ENCODE results near the gene HRK. TPM values are rescaled to one million over a fixed set of nuclear protein-coding genes. Genes with fewer than 3 reads are reported as not detected.

HRK gene
- total RNA-seq, 1 experiment from 2014 or later: 0.33 TPM

DNA sequence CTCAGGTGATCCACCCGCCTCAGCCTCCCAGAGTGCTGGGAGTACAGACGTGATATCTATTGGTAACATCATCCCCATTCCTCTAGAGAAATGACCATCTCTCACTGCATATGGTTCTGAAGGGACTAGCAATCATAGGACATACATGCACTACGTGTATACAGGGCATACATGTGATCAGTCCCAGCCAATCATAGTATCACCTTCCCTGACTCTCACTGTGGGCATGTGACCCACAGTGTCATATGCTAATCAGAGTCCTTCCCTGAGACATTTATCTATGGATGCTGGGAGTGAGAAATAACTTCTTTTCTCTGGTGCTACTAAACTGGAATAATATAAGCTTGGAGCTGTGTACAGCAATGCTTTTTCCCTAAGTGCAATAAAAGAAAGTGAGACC is 17.4 kb upstream of the HRK start:
- Histone ChIP-seq H3K4me1 (ENCODE audit: insufficient read depth, low read length) (no peaks in the 10 kb centered on the region), H3K9ac (ENCODE audit: low read length) (no peak overlapping the region), H3F3A (ENCODE audit: low read length, unreplicated experiment) (no peaks in the 10 kb centered on the region), H3K4me3 (ENCODE audit: low read length) (no peak overlapping the region), H3K9me2 (replicated peaks; ENCODE audit: low read length) (no peaks in the 10 kb centered on the region), H3K9me3 (ENCODE audit: low read length) (no peaks in the 10 kb centered on the region), H2AFZ (ENCODE audit: low read length) (no peak overlapping the region), H3K36me3 (ENCODE audit: low read depth, low read length) (no peaks in the 10 kb centered on the region), H3K4me2 (ENCODE audit: low read length) (no peak overlapping the region), H4K20me1 (ENCODE audit: low read length) (no peaks in the 10 kb centered on the region), H3K27ac (ENCODE audit: low read length) (no peak overlapping the region), H3K79me2 (ENCODE audit: low read length) (no peaks in the 10 kb centered on the region), H3K27me3 (ENCODE audit: low read length) (no peaks in the 10 kb centered on the region)
- BruUV-seq (replicated peaks): no TSS peak
- intact Hi-C loops (cut with micrococcal nuclease): no loop called here
- CTCF ChIA-PET: interaction anchor here (1.0 kb wide), 1 partner anchor 35 kb away, joined by 3 read pairs; no protein-coding TSS in a partner anchor
- no peak for TF ChIP-seq CTCF (conservative IDR thresholded peaks at IDR 0.05; ENCODE audit: low read depth, low read length)
- TF ChIP-seq EZH2phosphoT487 (IDR thresholded peaks at IDR 0.05; ENCODE audit: borderline replicate concordance, low read length): no peak
- TF ChIP-seq EZH2 (IDR thresholded peaks at IDR 0.05; ENCODE audit: low read length, unreplicated experiment): no peak
- peak; percentile 33; the same call in 1 of the 2 replicates for ATAC-seq
- POLR2A ChIA-PET (ENCODE audit: unreplicated experiment): no interaction called here
- no peak for DNase-seq

GRCh38 chr12:116897476-116897875 is 16.2 kb upstream of the HRK start:
- ChIA-PET CTCF (interaction anchor here (0.7 kb wide), 1 partner anchor 61 kb away, joined by 4 read pairs; no protein-coding TSS in a partner anchor), POLR2A (ENCODE audit: unreplicated experiment) (no interaction called here)
- no peak for DNase-seq
- Histone ChIP-seq H3K9ac (ENCODE audit: low read length) (no peak overlapping the region), H4K20me1 (ENCODE audit: low read length) (no peaks in the 10 kb centered on the region), H3K27ac (ENCODE audit: low read length) (no peak overlapping the region), H3K4me2 (ENCODE audit: low read length) (no peak overlapping the region), H3F3A (ENCODE audit: low read length, unreplicated experiment) (no peaks in the 10 kb centered on the region), H3K4me3 (ENCODE audit: low read length) (no peak overlapping the region), H3K9me3 (ENCODE audit: low read length) (no peaks in the 10 kb centered on the region), H3K9me2 (replicated peaks; ENCODE audit: low read length) (no peaks in the 10 kb centered on the region), H2AFZ (ENCODE audit: low read length) (no peak overlapping the region), H3K36me3 (ENCODE audit: low read depth, low read length) (no peaks in the 10 kb centered on the region), H3K4me1 (ENCODE audit: insufficient read depth, low read length) (no peaks in the 10 kb centered on the region), H3K79me2 (ENCODE audit: low read length) (no peaks in the 10 kb centered on the region), H3K27me3 (ENCODE audit: low read length) (no peaks in the 10 kb centered on the region)
- no peak for ATAC-seq
- TF ChIP-seq EZH2 (IDR thresholded peaks at IDR 0.05; ENCODE audit: low read length, unreplicated experiment) (no peak), CTCF (conservative IDR thresholded peaks at IDR 0.05; ENCODE audit: low read depth, low read length) (no peak), EZH2phosphoT487 (IDR thresholded peaks at IDR 0.05; ENCODE audit: borderline replicate concordance, low read length) (no peak)
- no TSS peak for BruUV-seq (replicated peaks)
- intact Hi-C loops (cut with micrococcal nuclease): no loop called here

- Histone ChIP-seq H3K4me3 (ENCODE audit: low read length) (no peak overlapping the region), H3K9ac (ENCODE audit: low read length) (no peak overlapping the region), H3K27me3 (ENCODE audit: low read length) (no peaks in the 10 kb centered on the region), H2AFZ (ENCODE audit: low read length) (no peak overlapping the region; the same call in 1 of the 2 replicates), H4K20me1 (ENCODE audit: low read length) (no peaks in the 10 kb centered on the region), H3F3A (ENCODE audit: low read length, unreplicated experiment) (no peaks in the 10 kb centered on the region), H3K9me3 (ENCODE audit: low read length) (no peaks in the 10 kb centered on the region), H3K4me2 (ENCODE audit: low read length) (no peak overlapping the region), H3K9me2 (replicated peaks; ENCODE audit: low read length) (no peaks in the 10 kb centered on the region), H3K4me1 (ENCODE audit: insufficient read depth, low read length) (no peaks in the 10 kb centered on the region), H3K79me2 (ENCODE audit: low read length) (no peaks in the 10 kb centered on the region), H3K27ac (ENCODE audit: low read length) (no peak overlapping the region), H3K36me3 (ENCODE audit: low read depth, low read length) (no peaks in the 10 kb centered on the region)
- no TSS peak for BruUV-seq (replicated peaks)
- no peak for ATAC-seq
- CTCF ChIA-PET: no interaction called here
- intact Hi-C loops (cut with micrococcal nuclease): no loop called here
- DNase-seq: no peak
- POLR2A ChIA-PET (ENCODE audit: unreplicated experiment): no interaction called here
- TF ChIP-seq CTCF (conservative IDR thresholded peaks at IDR 0.05; ENCODE audit: low read depth, low read length) (no peak), EZH2 (IDR thresholded peaks at IDR 0.05; ENCODE audit: low read length, unreplicated experiment) (no peak), EZH2phosphoT487 (IDR thresholded peaks at IDR 0.05; ENCODE audit: borderline replicate concordance, low read length) (no peak)
Observed at GRCh38 chr12:116896411-116896924, 15.2 kb upstream of the HRK start.

Data from PC-3 (cell line).